ENCODE data around the gene ARHGAP40. TPM values are rescaled to one million over a fixed set of nuclear protein-coding genes. Genes with fewer than 3 reads are reported as not detected.

Gene ARHGAP40
- total RNA-seq, 2 experiments from 2014 or later = not detected

DNA sequence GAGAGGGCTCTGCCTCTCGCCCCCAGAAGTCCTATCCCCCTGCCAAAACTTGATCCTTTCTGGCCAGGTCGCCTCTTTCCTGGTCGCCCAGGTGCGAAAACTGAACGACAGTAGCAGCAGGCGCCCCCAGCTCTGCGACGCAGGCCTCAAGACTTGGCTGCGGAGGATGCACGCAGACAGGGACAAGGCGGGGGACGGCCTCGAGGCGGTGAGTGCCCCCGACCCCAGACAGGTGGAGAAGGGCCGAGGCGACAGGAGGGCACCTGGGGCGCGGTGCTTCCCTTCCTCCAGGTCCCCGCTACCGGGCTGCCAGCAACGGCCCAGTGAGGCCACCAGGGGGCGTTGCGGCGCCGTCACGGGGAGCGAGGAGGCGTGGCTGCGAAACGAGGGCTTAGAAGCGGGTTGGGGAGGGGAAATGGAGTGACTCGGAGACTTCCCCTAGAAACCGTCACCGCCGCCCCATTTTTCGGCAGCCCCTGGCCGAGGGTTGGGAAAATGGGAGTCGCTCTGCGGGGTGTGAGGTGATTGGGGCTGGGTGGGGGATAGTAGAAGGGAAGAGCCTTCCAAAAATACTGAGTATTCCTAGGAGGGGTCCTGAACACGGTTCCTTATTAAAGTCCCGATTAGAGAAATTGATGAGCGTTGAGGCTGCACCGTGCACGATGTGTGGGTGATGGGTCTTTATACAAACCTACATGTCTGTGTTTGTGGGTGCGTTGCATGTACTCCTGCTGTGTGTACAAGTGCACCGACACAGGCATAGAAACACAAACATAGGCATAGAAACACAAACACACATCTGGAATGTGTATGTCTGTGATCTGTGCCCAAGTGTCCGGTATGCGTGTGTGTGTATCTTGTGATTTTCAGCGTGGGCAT is 44.6 kb downstream of the ARHGAP40 start:
- POLR2A ChIA-PET = interaction anchor here (0.6 kb wide), 1 partner anchor 138 kb away, joined by 3 read pairs; no protein-coding TSS in a partner anchor
- CTCF ChIA-PET = interaction anchor here (0.6 to 3.5 kb wide), 8 partner anchors 15 to 402 kb away, joined by 3 to 15 read pairs (median 3); no protein-coding TSS in a partner anchor

DNA sequence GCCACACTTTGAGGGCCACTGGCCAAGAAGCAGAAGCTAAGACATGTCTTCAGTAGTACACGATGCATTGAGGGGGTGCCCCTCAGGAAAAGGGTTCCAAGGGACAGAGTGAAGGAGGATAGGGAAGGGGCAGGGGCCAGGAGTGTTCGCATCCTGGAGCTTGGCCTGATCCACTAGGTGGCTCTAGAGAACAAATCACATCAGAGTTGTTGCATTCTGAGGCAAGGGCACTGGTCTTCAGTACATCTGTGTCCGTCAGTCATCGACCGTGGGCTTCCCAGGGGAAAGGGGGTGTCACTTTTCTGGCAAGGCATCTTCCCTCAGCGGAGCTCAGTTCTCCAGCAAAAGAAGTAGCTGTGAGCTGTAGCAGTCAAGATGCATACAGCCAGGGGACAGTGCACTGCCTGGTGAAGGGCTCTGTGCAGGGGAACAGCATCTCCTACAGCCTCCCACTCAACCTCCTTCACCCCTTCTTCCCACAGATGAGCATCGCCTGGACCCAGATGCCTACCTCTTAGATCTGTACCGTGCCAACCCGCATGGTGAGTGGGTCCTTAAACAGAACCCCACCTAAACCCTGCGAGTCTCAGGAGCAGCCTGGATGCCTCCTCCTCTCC is 47.8 kb downstream of the ARHGAP40 start:
- POLR2A ChIA-PET = no interaction called here
- CTCF ChIA-PET = interaction anchor here (1.1 to 3.4 kb wide), 6 partner anchors 9 to 123 kb away, joined by 3 to 13 read pairs (median 5); partner anchors contain the start of gene ACTR5

GRCh38 chr20:38650010-38650409 is 48.4 kb downstream of the ARHGAP40 start:
- POLR2A ChIA-PET = interaction anchor here (0.6 kb wide), 1 partner anchor 684 kb away, joined by 8 read pairs; no protein-coding TSS in a partner anchor
- CTCF ChIA-PET = interaction anchor here (1.1 to 3.4 kb wide), 5 partner anchors 8 to 123 kb away, joined by 3 to 13 read pairs (median 6); partner anchors contain the start of gene ACTR5

DNA sequence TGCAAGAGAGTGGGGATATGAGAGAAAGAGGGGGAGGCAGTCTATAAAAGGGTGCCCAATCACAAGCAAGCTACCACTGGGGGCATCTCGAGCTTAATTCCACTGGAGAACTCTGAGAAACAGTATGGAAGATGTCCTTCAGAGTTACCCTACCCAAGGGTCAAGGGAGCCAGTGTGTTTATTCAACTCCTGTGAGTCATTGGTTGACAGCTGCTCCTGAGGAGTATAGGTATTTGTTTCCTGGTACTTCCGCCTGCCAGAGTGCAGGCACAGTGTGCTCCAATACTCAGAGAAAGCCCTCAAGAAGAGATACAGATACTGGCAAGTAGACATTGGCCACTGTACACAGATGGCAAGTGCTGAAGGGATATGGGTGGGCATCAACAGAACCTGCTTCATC is 49.5 kb downstream of the ARHGAP40 start:
- CTCF ChIA-PET = interaction anchor here (2.3 kb wide), 1 partner anchor 100 kb away, joined by 10 read pairs; no protein-coding TSS in a partner anchor
- POLR2A ChIA-PET = no interaction called here

- CTCF ChIA-PET = interaction anchor here (0.6 to 2.3 kb wide), 3 partner anchors 15 to 100 kb away, joined by 3 to 10 read pairs (median 3); no protein-coding TSS in a partner anchor
- POLR2A ChIA-PET = no interaction called here
Measured at GRCh38 chr20:38651562-38651961, 50.0 kb downstream of the ARHGAP40 start.

GRCh38 chr20:38652995-38653394 is 51.4 kb downstream of the ARHGAP40 start:
- ChIA-PET POLR2A (no interaction called here), CTCF (no interaction called here)

DNA sequence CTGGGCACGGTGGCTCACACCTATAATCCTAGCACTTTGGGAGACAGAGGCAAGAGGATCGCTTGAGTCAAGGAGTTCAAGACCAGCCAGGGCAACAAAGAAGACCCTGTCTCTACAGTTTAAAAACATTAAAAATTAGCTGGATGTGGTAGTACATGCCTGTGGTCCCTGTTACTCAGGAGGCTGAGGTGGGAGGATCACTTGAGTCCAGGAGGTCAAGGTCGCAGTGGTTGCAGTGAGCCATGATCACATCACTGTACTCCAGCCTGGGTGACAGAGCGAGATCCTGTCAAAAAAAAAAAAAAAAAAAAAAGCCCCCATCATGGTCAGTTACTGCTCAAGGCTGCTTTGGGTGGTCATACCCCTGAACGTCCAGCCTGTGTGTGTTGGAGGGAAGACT is 55.8 kb downstream of the ARHGAP40 start:
- CTCF ChIA-PET = interaction anchor here (1.6 to 2.7 kb wide), 2 partner anchors 8 to 133 kb away, joined by 4 to 13 read pairs; no protein-coding TSS in a partner anchor
- POLR2A ChIA-PET = no interaction called here

GRCh38 chr20:38658879-38659596 is 57.4 kb downstream of the ARHGAP40 start:
- CTCF ChIA-PET = interaction anchor here (0.9 to 2.7 kb wide), 8 partner anchors 10 to 131 kb away, joined by 3 to 13 read pairs (median 4); no protein-coding TSS in a partner anchor
- POLR2A ChIA-PET = no interaction called here

GRCh38 chr20:38659597-38659880 is 57.9 kb downstream of the ARHGAP40 start:
- POLR2A ChIA-PET = no interaction called here

GRCh38 chr20:38660429-38660828 is 58.8 kb downstream of the ARHGAP40 start:
- ChIA-PET CTCF (no interaction called here), POLR2A (no interaction called here)

More at GRCh38 chr20:38659597-38659880, 57.9 kb downstream of the ARHGAP40 start:
- CTCF ChIA-PET = interaction anchor here (1.3 to 2.7 kb wide), 3 partner anchors 11 to 59 kb away, joined by 3 to 13 read pairs (median 5); no protein-coding TSS in a partner anchor

DNA sequence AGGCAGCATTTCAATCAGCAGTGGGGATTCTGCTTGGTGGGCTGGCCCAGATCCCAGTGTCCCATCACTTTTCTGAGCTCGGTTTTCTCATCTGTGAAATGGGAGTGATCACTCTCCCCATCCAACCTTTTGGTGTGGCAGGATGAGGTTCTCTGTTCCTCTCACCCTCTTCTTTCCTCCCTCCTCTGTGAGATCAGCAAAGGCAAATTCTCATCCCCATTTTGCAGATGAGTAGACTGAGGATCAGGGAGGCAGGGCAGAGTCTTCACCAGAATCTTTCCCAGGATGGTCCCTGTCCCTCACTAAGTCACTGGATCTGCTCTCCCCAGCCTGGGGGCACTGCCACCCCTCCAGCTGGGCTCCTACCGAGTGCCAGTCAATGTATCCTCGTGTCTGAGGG is 62.1 kb downstream of the ARHGAP40 start:
- CTCF ChIA-PET = no interaction called here
- POLR2A ChIA-PET = no interaction called here

GRCh38 chr20:38664284-38664683 is 62.7 kb downstream of the ARHGAP40 start:
- CTCF ChIA-PET = no interaction called here
- POLR2A ChIA-PET = no interaction called here

GRCh38 chr20:38665094-38665493 is 63.5 kb downstream of the ARHGAP40 start:
- CTCF ChIA-PET = interaction anchor here (0.5 to 0.6 kb wide), 2 partner anchors 30 to 264 kb away, joined by 3 to 4 read pairs; no protein-coding TSS in a partner anchor

GRCh38 chr20:38665506-38666285 is 64.1 kb downstream of the ARHGAP40 start:
- ChIA-PET CTCF (interaction anchor here (0.5 to 0.6 kb wide), 2 partner anchors 31 to 264 kb away, joined by 3 to 4 read pairs; no protein-coding TSS in a partner anchor), POLR2A (no interaction called here)

More at GRCh38 chr20:38665094-38665493, 63.5 kb downstream of the ARHGAP40 start:
- POLR2A ChIA-PET = no interaction called here

DNA sequence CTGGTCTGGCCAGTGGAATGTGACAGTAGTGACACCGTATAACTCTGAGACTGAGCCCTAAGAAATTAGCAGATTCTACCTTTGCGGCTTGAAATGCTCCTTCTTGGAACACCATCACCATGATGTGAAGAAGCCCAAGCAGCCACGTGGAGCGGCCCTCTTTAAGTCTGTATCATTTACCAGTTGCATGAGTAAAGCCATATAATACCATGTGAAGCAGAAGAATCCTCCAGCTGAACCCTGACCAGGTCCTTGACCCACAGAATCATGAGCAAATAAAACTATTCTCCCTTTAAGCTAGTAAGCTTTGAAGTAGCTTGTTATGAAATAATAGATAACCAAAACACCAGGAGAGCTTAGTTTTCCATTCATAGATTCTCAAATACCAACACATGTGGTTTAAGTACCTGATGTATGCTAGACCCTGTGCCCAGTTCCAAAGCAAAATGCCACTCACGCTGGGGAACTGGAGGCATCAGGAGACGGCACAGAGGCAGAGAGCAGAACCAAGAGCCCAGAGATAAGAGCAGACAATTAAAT is 65.9 kb downstream of the ARHGAP40 start:
- ChIA-PET CTCF (no interaction called here), POLR2A (no interaction called here)

GRCh38 chr20:38669688-38670087 is 68.1 kb downstream of the ARHGAP40 start:
- POLR2A ChIA-PET = no interaction called here
- CTCF ChIA-PET = interaction anchor here (1.1 kb wide), 1 partner anchor 89 kb away, joined by 3 read pairs; no protein-coding TSS in a partner anchor

DNA sequence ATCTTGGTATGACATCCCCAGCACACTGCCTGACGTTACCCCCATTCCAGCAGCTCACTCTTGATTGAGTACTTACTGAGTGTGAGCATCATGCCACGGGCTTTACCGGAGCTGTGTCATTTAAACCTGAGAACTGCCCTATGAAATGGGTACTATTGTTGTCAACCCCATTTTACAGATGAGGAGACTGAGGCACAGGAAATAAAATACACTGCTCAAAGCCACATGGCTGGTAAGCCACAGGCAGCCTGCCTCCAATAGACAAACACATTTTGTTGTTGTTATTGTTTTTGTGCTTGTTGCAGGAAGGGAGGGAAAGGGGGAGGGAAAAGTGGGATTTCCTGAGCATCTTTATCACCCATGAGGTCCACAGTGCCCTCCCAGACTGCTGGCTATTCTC is 69.2 kb downstream of the ARHGAP40 start:
- ChIA-PET POLR2A (no interaction called here), CTCF (no interaction called here)

DNA sequence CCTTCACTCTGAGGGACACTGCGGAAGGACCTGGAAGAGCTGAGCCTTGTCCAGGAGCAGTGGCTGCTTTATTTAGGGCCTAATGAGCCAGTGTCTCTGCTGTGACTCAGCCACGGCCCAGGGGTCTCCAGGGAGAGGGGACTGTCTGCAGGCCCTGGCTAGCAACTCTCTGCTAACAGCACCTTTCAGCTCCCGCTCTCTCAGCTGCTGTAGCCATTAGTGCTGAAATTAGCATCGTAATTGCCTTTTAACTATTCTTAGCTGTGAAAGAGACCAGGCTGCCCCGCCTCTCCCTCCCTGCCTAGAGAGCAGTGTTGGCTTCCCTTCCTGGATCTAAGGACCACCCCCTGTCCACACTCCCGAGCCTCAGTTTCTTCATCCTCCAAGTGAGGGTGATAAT is 69.6 kb downstream of the ARHGAP40 start:
- ChIA-PET POLR2A (no interaction called here), CTCF (no interaction called here)
